Neural progenitor cell (in vitro differentiated cells): ENCODE results near the gene CPA4. TPM values are rescaled to one million over a fixed set of nuclear protein-coding genes. Genes with fewer than 3 reads are reported as not detected.

Experiments used
- DNase-seq: peaks from one replicate; pipeline ENCODE4 v3.0.0-alpha.2; 2016; ENCODE audit warnings: low spot score
- H2AFZ ChIP-seq: fragments of 200-600 bp; sonication (generic); replicated peaks from 2 replicates; pipeline ENCODE4 v1.6.1; 2016; ENCODE audit warnings: antibody characterized with exemption
- H3F3A ChIP-seq: fragments of 200-600 bp; sonication (generic); 2 replicates; pipeline ENCODE4 v1.6.1; 2016; ENCODE audit warnings: antibody characterized with exemption, low read depth
- H3K27ac ChIP-seq: fragments of 200-600 bp; sonication (generic); 2 replicates; pipeline ENCODE4 v1.5.1; 2016; ENCODE audit warnings: mild to moderate bottlenecking
- H3K27me3 ChIP-seq: fragments of 200-600 bp; sonication (generic); 2 replicates; pipeline ENCODE4 v1.6.1; 2016; ENCODE audit warnings: mild to moderate bottlenecking, moderate library complexity
- H3K36me3 ChIP-seq: fragments of 200-600 bp; sonication (generic); 2 replicates; pipeline ENCODE4 v1.5.1; 2016
- H3K4me1 ChIP-seq: fragments of 200-600 bp; sonication (generic); 2 replicates; pipeline ENCODE4 v1.6.1; 2016; ENCODE audit warnings: mixed run types
- H3K4me2 ChIP-seq: fragments of 200-600 bp; sonication (generic); 2 replicates; pipeline ENCODE4 v1.6.1; 2016
- H3K4me3 ChIP-seq: fragments of 200-600 bp; sonication (generic); 2 replicates; pipeline ENCODE4 v1.5.1; 2016
- H3K79me2 ChIP-seq: fragments of 200-600 bp; sonication (generic); 2 replicates; pipeline ENCODE4 v1.6.1; 2016; ENCODE audit warnings: low read depth
- H3K9ac ChIP-seq: fragments of 200-600 bp; sonication (generic); 2 replicates; pipeline ENCODE4 v1.6.1; 2016
- H3K9me3 ChIP-seq: fragments of 200-600 bp; sonication (generic); 2 replicates; pipeline ENCODE4 v1.5.1; 2016; ENCODE audit warnings: low read depth
- H4K20me1 ChIP-seq: fragments of 200-600 bp; sonication (generic); 2 replicates; pipeline ENCODE4 v1.6.1; 2016; ENCODE audit warnings: low read depth
- H3K27ac Mint-ChIP-seq: 3 replicates; pipeline ENCODE4 v1.8.0; 2021; ENCODE audit warnings: mixed read lengths
- H3K27me3 Mint-ChIP-seq: 2 replicates; pipeline ENCODE4 v1.8.0; 2022; ENCODE audit warnings: low read depth, mild to moderate bottlenecking, inconsistent platforms, moderate library complexity, mixed read lengths; ENCODE audit not compliant: insufficient read depth
- H3K36me3 Mint-ChIP-seq: 3 replicates; pipeline ENCODE4 v1.8.0; 2021; ENCODE audit warnings: mixed read lengths
- H3K4me1 Mint-ChIP-seq: 3 replicates; pipeline ENCODE4 v1.8.0; 2021; ENCODE audit warnings: mixed read lengths
- H3K4me3 Mint-ChIP-seq: 3 replicates; pipeline ENCODE4 v1.8.0; 2021; ENCODE audit warnings: mild to moderate bottlenecking, moderate library complexity, mixed read lengths
- H3K9me3 Mint-ChIP-seq: 3 replicates; pipeline ENCODE4 v1.8.0; 2020; ENCODE audit warnings: mixed read lengths
- EZH2 ChIP-seq: fragments of 200-600 bp; sonication (generic); IDR thresholded peaks from 2 replicates; pipeline ENCODE4 v1.6.1; 2017; ENCODE audit warnings: antibody characterized with exemption, mild to moderate bottlenecking, moderate library complexity
- EZH2phosphoT487 ChIP-seq: fragments of 200-600 bp; sonication (generic); IDR thresholded peaks from 2 replicates; pipeline ENCODE4 v1.6.1; 2017; ENCODE audit warnings: antibody characterized with exemption
- total RNA-seq: library from RNA; depleted of rRNA; stranded (reverse); fragments of >200 nt; gene quantifications from 2 replicates; pipeline ENCODE4 v1.2.3, GENCODE V29; 2015; ENCODE audit warnings: low replicate concordance
- TF ChIP-seq, protein P1 (sequence below): fragments of 200-600 bp; sonication (generic); IDR thresholded peaks from 2 replicates; pipeline ENCODE4 v1.5.1; 2017; ENCODE audit warnings: antibody characterized with exemption, mild to moderate bottlenecking

The CPA4 gene
- total RNA-seq, 1 donor from 2014 or later, result not detected

DNA sequence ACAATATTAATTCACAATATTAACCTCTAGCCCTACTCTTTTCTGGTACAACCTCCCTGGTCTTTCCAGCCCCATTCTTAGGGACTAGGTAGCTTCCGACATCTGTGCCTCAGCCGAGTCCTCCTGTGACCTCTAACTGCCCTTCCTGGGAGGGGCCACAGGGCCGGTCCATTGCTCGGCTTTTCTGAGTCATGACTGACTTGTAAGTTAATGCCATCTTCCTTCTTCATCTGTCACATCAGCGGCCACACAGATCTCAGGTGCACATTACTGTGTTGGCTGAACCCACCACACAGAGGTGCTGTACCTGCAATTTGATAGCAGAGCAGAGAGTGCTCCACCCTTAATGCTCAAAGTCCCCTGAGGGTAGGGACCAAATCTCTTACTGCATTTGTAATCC is 4.1 kb upstream of the CPA4 start:
- no peak overlapping the region for H3K9ac ChIP-seq
- no peaks in the 10 kb centered on the region for H3K36me3 ChIP-seq
- H3K9me3 ChIP-seq, result no peaks in the 10 kb centered on the region
- peaks cover 19% of the 10 kb centered on the region for H3K9me3 Mint-ChIP-seq
- H3K27ac ChIP-seq, result no peak overlapping the region
- no peaks in the 10 kb centered on the region for H4K20me1 ChIP-seq
- no peak overlapping the region for H3K27ac Mint-ChIP-seq
- TF ChIP-seq EZH2phosphoT487 (no peak), EZH2 (no peak)
- TF ChIP-seq, protein P1, sequence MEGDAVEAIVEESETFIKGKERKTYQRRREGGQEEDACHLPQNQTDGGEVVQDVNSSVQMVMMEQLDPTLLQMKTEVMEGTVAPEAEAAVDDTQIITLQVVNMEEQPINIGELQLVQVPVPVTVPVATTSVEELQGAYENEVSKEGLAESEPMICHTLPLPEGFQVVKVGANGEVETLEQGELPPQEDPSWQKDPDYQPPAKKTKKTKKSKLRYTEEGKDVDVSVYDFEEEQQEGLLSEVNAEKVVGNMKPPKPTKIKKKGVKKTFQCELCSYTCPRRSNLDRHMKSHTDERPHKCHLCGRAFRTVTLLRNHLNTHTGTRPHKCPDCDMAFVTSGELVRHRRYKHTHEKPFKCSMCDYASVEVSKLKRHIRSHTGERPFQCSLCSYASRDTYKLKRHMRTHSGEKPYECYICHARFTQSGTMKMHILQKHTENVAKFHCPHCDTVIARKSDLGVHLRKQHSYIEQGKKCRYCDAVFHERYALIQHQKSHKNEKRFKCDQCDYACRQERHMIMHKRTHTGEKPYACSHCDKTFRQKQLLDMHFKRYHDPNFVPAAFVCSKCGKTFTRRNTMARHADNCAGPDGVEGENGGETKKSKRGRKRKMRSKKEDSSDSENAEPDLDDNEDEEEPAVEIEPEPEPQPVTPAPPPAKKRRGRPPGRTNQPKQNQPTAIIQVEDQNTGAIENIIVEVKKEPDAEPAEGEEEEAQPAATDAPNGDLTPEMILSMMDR, result no peak
- no peak overlapping the region for H3K4me3 ChIP-seq
- H2AFZ ChIP-seq, result no peak overlapping the region
- H3K36me3 Mint-ChIP-seq, result peaks cover 5% of the 10 kb centered on the region
- H3F3A ChIP-seq, result no peaks in the 10 kb centered on the region
- H3K4me2 ChIP-seq, result no peak overlapping the region
- no peaks in the 10 kb centered on the region for H3K79me2 ChIP-seq
- H3K4me3 Mint-ChIP-seq, result no peak overlapping the region
- peaks cover 9% of the 10 kb centered on the region for H3K27me3 Mint-ChIP-seq
- no peaks in the 10 kb centered on the region for H3K4me1 ChIP-seq
- DNase-seq, result no peak
- H3K4me1 Mint-ChIP-seq, result peaks cover 2% of the 10 kb centered on the region
- no peaks in the 10 kb centered on the region for H3K27me3 ChIP-seq

DNA sequence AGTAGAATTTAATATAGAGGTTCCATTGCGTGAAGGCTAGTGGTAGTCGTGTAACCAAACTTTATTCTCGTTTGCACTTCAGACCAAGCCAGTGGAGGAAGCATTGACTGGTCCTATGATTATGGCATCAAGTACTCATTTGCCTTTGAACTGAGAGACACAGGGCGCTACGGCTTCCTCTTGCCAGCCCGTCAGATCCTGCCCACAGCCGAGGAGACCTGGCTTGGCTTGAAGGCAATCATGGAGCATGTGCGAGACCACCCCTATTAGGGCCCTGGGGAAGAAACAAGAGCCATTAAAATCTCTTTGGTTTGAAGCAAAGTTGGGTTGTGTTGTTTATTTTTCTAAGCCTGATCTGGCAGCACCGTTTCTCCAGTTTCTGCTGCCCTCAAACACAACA is 3.5 kb upstream of the CPA4 start:
- Mint-ChIP-seq H3K4me1 (peaks cover 2% of the 10 kb centered on the region), H3K27me3 (peaks cover 7% of the 10 kb centered on the region), H3K9me3 (peaks cover 19% of the 10 kb centered on the region), H3K27ac (no peak overlapping the region), H3K4me3 (no peak overlapping the region), H3K36me3 (peaks cover 5% of the 10 kb centered on the region)
- Histone ChIP-seq H3K27me3 (no peaks in the 10 kb centered on the region), H2AFZ (no peak overlapping the region), H3K79me2 (no peaks in the 10 kb centered on the region), H3K9me3 (no peaks in the 10 kb centered on the region), H3K36me3 (no peaks in the 10 kb centered on the region), H3K9ac (no peak overlapping the region), H3F3A (no peaks in the 10 kb centered on the region), H3K27ac (no peak overlapping the region), H3K4me2 (no peak overlapping the region), H3K4me1 (no peaks in the 10 kb centered on the region), H4K20me1 (no peaks in the 10 kb centered on the region), H3K4me3 (no peak overlapping the region)
- DNase-seq, result no peak
- TF ChIP-seq EZH2phosphoT487 (no peak), EZH2 (no peak)
- TF ChIP-seq, protein P1, result no peak

DNA sequence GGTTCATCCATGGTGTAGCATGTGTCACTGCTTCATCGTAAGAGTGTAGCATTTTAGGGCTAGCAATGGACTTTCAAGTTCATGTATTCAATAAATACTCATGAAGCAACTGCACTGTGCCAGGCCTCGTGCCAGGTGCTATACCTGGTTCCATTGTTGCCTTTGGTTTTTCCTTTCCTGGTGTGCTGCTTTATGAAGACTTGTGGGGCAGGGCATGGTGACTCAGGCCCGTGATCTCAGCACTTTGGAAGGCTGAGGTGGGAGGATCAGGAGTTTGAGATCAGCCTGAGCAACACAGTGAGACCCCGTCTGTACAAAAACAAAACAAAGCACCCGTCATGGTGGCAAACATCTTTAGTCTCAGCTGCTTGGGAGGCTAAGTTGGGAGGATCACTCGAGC is 2.2 kb upstream of the CPA4 start:
- no peaks in the 10 kb centered on the region for H3K27me3 ChIP-seq
- H3K27ac ChIP-seq, result no peak overlapping the region
- Mint-ChIP-seq H3K27me3 (peaks cover 10% of the 10 kb centered on the region), H3K4me3 (no peak overlapping the region), H3K36me3 (peaks cover 2% of the 10 kb centered on the region), H3K4me1 (peaks cover 6% of the 10 kb centered on the region), H3K9me3 (peaks cover 22% of the 10 kb centered on the region), H3K27ac (no peak overlapping the region)
- no peaks in the 10 kb centered on the region for H3K36me3 ChIP-seq
- DNase-seq, result no peak
- no peak overlapping the region for H3K4me2 ChIP-seq
- H3K4me3 ChIP-seq, result no peak overlapping the region
- H4K20me1 ChIP-seq, result no peaks in the 10 kb centered on the region
- TF ChIP-seq, protein P1, result no peak
- TF ChIP-seq EZH2phosphoT487 (no peak), EZH2 (no peak)
- H2AFZ ChIP-seq, result no peak overlapping the region
- H3K4me1 ChIP-seq, result no peaks in the 10 kb centered on the region
- no peaks in the 10 kb centered on the region for H3K9me3 ChIP-seq
- no peaks in the 10 kb centered on the region for H3K79me2 ChIP-seq
- no peak overlapping the region for H3K9ac ChIP-seq
- no peaks in the 10 kb centered on the region for H3F3A ChIP-seq
